ENCODE data around the gene HORMAD2.

DNA sequence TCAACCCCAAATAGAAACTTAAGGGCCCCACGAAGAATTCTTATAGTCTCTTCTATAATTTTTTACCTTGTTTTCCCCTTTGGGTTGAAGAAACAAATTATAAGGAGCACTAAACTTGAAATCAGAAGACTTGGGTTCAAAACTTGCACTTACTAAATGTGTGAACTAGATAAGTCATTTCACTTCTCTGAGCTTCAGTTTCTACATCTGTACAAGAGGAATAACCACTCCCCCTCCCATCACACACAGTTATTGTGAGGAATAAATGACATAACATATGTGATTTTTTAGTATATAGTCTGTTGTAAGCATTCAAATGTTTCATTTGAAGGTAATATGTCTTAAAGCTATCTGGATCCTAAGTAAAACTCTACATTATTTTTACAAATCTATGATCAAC is 87.5 kb downstream of the HORMAD2 start:
- TF ChIP-seq, protein P1, sequence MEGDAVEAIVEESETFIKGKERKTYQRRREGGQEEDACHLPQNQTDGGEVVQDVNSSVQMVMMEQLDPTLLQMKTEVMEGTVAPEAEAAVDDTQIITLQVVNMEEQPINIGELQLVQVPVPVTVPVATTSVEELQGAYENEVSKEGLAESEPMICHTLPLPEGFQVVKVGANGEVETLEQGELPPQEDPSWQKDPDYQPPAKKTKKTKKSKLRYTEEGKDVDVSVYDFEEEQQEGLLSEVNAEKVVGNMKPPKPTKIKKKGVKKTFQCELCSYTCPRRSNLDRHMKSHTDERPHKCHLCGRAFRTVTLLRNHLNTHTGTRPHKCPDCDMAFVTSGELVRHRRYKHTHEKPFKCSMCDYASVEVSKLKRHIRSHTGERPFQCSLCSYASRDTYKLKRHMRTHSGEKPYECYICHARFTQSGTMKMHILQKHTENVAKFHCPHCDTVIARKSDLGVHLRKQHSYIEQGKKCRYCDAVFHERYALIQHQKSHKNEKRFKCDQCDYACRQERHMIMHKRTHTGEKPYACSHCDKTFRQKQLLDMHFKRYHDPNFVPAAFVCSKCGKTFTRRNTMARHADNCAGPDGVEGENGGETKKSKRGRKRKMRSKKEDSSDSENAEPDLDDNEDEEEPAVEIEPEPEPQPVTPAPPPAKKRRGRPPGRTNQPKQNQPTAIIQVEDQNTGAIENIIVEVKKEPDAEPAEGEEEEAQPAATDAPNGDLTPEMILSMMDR (IDR thresholded peaks at IDR 0.05) = no peak
- TF ChIP-seq EZH2 (IDR thresholded peaks at IDR 0.05; ENCODE audit: borderline replicate concordance, insufficient read depth, low read depth, low read length, poor library complexity, severe bottlenecking) = no peak

Data from B cell (primary cell).